ENCODE data around the gene TBL2. TPM values are rescaled to one million over a fixed set of nuclear protein-coding genes. Genes with fewer than 3 reads are reported as not detected.
"Not testable (repeated sequence)": the region's sequence is repeated elsewhere in the genome, so short reads cannot be mapped to it uniquely, and the experiment has no call there.

TBL2 gene
- total and polyA plus RNA-seq, 2 experiments from 2014 or later, result 6.9 to 27.8 TPM

- H4K20me1 ChIP-seq (replicated peaks; ENCODE audit: insufficient read depth); H3K27ac Mint-ChIP-seq; H3F3A ChIP-seq (replicated peaks; ENCODE audit: low read depth); H3K4me3 ChIP-seq; H3K9me3 Mint-ChIP-seq; H3K4me3 Mint-ChIP-seq; H3K4me2 ChIP-seq; H3K27ac ChIP-seq (ENCODE audit: low read depth); H3K36me3 ChIP-seq (ENCODE audit: insufficient read depth); DNase-seq (ENCODE audit: low spot score); H3K79me2 ChIP-seq (replicated peaks; ENCODE audit: insufficient read depth); H3K9me2 ChIP-seq (ENCODE audit: insufficient read depth); H3K4me1 Mint-ChIP-seq; H3K27me3 ChIP-seq (ENCODE audit: insufficient read depth); H3K4me1 ChIP-seq (ENCODE audit: insufficient read depth); ATAC-seq; H3K27me3 Mint-ChIP-seq (ENCODE audit: insufficient read depth, low read depth, poor library complexity); H2AFZ ChIP-seq; H3K36me3 Mint-ChIP-seq (ENCODE audit: low read depth): not testable (repeated sequence)
Measured at GRCh38 chr7:73617520-73617919, 39.1 kb upstream of the TBL2 start.

GRCh38 chr7:73615886-73616285 is 37.5 kb upstream of the TBL2 start:
- Mint-ChIP-seq H3K27me3 (ENCODE audit: insufficient read depth, low read depth, poor library complexity) (peaks cover 9% of the 10 kb centered on the region), H3K4me3 (no peak overlapping the region), H3K9me3 (no peaks in the 10 kb centered on the region), H3K4me1 (peaks cover 5% of the 10 kb centered on the region), H3K27ac (no peak overlapping the region), H3K36me3 (ENCODE audit: low read depth) (no peaks in the 10 kb centered on the region; the same call in 1 of the 3 replicates)
- no peak overlapping the region for H3K4me3 ChIP-seq
- TF ChIP-seq ETS1 (IDR thresholded peaks at IDR 0.05) (no peak), CTCF (conservative IDR thresholded peaks at IDR 0.05; ENCODE audit: low read depth in 2 of 2) (peak; percentile 30 to 64), JUNB (IDR thresholded peaks at IDR 0.05; ENCODE audit: unreplicated experiment) (no peak), ZNF462 (CRISPR knock-in tag; IDR thresholded peaks at IDR 0.05) (no peak)
- no peak overlapping the region for H2AFZ ChIP-seq
- no peaks in the 10 kb centered on the region for H3K9me2 ChIP-seq (ENCODE audit: insufficient read depth)
- H3K4me1 ChIP-seq (ENCODE audit: insufficient read depth), result no peaks in the 10 kb centered on the region
- H3F3A ChIP-seq (replicated peaks; ENCODE audit: low read depth), result 0 out of 2 replicates have a peak, but pooled peaks cover 5% of the 10 kb centered on the region
- no peak overlapping the region for H3K27ac ChIP-seq (ENCODE audit: low read depth)
- ATAC-seq (peak; percentile 70), DNase-seq (ENCODE audit: low spot score) (peak; percentile 59)
- H4K20me1 ChIP-seq (replicated peaks; ENCODE audit: insufficient read depth), result no peaks in the 10 kb centered on the region
- no peaks in the 10 kb centered on the region; the same call in 1 of the 2 replicates for H3K36me3 ChIP-seq (ENCODE audit: insufficient read depth)
- H3K4me2 ChIP-seq, result no peak overlapping the region
- no peaks in the 10 kb centered on the region for H3K79me2 ChIP-seq (replicated peaks; ENCODE audit: insufficient read depth)
- H3K27me3 ChIP-seq (ENCODE audit: insufficient read depth), result no peaks in the 10 kb centered on the region

DNA sequence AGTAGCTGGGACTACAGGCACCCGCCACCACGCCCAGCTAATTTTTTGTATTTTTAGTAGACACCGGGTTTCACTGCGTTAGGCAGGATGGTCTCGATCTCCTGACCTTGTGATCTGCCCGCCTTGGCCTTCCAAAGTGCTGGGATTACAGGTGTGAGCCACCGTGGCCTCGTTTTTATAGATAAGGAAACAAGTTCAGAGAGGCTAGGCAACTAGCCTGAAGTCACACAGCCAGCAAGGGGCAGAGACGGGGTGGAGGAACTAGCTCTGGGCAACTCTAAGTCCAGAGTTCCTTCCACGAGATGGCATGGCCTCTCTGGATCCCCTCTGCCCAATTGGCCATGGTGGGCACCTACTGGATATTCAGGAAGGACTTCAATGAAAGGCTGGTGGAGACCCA is 36.6 kb upstream of the TBL2 start:
- not testable (repeated sequence) for ATAC-seq; H3K27me3 Mint-ChIP-seq (ENCODE audit: insufficient read depth, low read depth, poor library complexity); H3F3A ChIP-seq (replicated peaks; ENCODE audit: low read depth); H3K4me3 ChIP-seq; H3K27ac ChIP-seq (ENCODE audit: low read depth); H3K4me1 ChIP-seq (ENCODE audit: insufficient read depth); H3K27me3 ChIP-seq (ENCODE audit: insufficient read depth); H3K36me3 ChIP-seq (ENCODE audit: insufficient read depth); H3K4me2 ChIP-seq; H3K4me1 Mint-ChIP-seq; H3K4me3 Mint-ChIP-seq; DNase-seq (ENCODE audit: low spot score); H2AFZ ChIP-seq; H3K9me3 Mint-ChIP-seq; H3K36me3 Mint-ChIP-seq (ENCODE audit: low read depth); H3K9me2 ChIP-seq (ENCODE audit: insufficient read depth); H3K27ac Mint-ChIP-seq; H4K20me1 ChIP-seq (replicated peaks; ENCODE audit: insufficient read depth); H3K79me2 ChIP-seq (replicated peaks; ENCODE audit: insufficient read depth)
